HPDE6-E6E7 (cell line): ENCODE measurements around the gene FFAR3.

Source experiments
- DNase-seq: peaks from one replicate; pipeline ENCODE4 v3.0.0; 2011; ENCODE audit warnings: missing footprints; ENCODE audit errors: extremely low spot score

The FFAR3 gene, protein sequence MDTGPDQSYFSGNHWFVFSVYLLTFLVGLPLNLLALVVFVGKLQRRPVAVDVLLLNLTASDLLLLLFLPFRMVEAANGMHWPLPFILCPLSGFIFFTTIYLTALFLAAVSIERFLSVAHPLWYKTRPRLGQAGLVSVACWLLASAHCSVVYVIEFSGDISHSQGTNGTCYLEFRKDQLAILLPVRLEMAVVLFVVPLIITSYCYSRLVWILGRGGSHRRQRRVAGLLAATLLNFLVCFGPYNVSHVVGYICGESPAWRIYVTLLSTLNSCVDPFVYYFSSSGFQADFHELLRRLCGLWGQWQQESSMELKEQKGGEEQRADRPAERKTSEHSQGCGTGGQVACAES

DNA sequence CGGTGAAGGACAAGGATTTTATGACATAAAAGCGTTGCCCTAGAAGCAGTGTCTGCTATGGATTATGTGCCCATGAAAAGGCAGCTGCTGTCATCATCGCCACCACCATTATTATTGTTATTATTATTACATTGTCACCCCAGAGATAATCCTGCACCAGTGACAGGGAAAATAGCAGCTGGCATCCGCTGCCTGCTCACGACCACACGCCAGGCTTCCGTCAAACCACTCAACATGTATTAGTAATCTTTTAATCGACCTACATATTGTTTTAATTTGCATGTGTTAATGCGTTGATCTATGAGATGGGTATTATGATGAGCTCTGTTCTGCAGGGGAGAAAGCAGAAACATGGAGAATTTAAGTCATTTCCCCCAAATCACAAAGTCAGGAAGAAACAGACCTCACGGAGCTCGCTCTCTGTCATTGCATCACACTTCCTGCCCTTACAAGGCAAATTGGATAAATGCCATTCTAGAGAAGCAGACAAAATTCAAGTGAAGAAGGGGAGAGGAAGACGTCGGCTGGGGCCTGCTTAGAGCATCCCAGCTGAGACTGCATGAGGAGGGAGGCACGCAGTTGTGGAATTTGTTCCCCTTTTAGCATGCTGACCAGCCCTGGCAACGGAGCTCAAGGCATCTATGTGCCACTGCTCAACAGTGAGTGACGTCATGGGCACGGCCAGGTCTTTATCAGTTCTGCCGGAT lies at the start of gene FFAR3:
TSS of gene FFAR3 (plus strand) at position 594 of the 707 bp plus-strand sequence. CDS start 431 bp downstream, outside the sequence.
- no peak for DNase-seq

DNA sequence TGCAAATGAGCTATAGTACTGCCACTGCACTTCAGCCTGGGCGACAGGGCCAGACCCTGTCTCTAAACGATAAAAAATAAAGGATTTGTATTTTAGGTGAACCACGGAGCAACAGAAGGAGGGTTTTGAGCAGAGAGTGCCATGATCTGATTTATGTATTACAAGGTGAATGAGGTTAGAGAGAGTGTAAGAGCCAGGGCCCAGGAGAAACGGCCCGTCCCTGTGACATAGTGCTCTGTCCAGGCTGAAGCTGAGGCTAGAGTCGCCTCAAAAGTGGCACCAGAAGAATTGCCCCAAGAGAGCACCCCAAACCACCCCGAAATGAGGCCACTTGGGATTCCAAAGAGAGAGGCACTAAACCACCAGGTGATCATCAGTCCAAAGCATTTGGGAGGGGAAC lies 49.4 kb upstream of the FFAR3 start:
- DNase-seq, result no peak

DNA sequence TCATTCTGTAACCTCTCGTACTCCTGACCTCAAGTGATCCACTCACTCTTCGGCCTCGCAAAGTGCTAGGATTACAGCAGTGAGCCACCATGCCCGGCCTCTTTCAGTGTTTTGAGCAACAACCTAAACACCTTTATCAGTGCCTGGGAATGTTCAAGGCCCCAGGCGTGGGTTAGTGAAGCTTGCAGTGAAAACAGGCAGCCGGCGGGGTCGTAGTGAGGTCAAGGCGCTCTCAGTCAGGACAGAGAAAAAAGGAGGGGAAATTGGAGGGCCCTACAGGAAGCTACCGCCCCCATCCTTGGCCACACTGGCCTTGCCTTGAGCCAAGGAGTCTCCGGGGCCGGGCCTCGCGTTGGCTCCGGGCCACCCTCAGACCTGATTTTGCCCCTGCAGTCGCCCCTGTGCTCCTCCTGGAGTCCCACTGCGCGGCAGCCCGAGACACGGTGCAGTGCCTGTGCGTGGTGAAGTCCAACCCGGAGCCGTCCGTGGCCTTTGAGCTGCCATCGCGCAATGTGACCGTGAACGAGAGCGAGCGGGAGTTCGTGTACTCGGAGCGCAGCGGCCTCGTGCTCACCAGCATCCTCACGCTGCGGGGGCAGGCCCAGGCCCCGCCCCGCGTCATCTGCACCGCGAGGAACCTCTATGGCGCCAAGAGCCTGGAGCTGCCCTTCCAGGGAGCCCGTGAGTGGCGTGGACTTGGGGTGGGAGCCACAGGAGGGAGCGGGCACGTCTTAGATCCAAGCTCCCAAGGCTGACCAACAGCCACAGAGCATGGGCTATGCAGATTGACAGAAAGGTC lies 48.6 kb upstream of the FFAR3 start:
- no peak for DNase-seq

DNA sequence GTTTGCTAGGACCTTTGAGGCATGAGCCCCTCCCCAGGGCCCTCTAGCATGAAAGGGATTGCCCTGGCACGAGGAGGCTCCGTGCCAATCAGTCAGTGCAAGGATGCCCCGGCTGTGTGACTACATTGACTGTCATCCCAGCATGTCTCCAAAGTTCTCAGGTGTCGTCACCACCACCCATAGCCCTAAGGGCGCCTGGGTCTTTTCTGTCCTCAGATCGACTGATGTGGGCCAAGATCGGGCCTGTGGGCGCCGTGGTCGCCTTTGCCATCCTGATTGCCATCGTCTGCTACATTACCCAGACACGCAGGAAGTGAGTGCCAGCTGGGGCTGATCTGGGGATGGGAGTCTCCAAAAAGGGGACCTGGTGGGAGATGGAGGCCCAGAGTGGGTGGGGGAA lies 47.9 kb upstream of the FFAR3 start:
- no peak for DNase-seq

DNA sequence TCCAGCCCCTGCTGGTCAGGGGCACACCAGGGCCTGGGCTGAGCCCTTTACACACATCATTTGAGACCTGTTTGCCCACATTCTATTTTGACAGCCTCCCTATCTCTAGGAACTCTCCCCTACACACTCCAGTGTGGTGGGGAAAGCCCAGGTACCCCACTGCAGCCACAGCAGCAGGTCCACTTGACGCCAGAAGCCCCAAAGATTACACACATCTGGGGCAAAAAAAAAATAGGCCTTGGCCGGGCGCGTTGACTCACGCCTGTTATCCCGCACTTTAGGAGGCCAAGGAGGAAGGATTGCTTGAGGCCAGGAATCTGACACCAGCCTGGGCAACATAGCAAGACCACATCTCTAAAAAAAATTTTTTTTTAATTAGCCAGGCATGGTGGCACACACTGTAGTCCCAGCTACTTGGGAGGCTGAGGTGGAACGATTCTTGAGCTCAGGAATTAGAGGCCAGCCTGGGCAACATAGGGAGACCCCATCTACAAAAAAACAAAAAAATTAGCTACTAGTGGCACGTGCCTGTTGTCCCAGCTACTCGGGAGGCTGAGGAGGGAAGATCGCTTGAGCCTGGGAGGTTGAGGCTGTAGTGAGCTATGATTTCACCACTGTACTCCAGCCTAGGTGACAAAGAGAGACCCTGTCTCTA lies 47.3 kb upstream of the FFAR3 start:
- DNase-seq, result no peak

DNA sequence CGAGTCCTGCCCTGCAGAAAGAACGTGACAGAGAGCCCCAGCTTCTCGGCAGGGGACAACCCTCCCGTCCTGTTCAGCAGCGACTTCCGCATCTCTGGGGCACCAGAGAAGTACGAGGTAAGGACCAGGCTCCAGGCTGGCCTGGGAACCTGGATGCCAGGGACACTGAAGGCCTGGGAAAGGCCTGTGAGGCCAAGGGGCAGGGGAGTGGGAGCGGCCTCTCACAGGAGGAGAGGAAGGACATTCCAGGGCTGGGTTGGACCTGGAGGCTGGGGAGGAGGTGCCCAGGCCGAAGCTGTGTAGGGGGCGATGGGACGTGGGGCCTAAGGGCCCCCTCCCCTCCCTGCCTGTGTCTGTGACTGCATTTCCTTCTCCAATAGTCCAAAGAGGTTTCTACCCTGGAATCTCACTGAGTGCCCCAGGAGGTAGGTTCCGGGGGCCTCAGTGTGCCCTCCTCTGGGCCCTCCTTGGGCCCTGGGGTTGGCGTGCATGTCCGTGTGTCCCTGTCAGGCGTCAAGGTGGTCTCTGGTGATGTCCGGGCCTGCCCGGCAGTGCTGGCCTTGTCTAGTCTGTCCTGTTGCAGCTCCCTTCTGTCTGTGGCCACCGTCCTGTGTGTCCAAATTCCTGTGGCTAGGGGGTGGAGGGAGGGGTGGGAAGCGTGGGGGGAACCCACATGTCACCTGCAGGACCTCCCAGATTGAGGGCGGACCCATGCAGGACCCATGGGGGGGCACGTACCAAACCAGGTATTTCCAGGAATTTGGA lies 46.2 kb upstream of the FFAR3 start:
- DNase-seq, result no peak

DNA sequence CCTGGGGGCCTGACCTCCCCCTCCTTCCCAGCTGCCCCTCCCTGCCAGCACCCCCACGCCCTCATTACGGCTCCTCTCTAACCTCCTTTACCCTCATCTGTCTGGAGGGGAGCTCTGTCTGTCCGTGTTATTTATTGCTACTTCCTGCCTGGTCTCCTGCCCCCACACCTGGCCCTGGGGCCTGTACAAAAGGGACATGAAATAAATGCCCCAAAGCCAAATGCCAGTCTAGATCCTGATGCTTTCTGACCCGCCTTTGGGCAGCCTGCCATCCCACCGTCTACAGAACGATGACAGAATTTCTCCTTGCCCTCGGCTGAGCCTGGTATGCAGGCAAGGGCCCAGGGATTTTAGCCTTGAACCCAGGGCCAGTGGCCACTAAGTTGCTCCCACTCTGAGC lies 44.7 kb upstream of the FFAR3 start:
- no peak for DNase-seq

DNA sequence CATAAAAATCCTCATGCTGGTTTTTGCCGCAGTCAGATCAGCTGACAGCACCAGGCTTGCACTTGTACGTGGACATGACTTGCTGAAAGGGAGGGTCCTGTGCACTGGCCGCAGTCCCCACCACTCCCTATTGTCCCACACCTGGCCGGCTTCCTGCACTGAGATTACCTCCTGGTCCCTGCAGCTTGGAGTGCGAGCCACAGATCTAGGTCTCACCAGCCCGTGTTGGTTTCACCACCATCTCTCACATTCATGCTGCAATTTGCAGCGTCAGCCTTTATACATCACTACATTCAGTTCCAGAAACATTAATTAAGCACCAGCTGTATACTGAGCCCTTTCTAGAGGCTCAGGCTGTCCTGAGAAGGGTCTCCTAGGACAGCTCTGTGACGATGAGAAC lies 44.2 kb upstream of the FFAR3 start:
- no peak for DNase-seq

DNA sequence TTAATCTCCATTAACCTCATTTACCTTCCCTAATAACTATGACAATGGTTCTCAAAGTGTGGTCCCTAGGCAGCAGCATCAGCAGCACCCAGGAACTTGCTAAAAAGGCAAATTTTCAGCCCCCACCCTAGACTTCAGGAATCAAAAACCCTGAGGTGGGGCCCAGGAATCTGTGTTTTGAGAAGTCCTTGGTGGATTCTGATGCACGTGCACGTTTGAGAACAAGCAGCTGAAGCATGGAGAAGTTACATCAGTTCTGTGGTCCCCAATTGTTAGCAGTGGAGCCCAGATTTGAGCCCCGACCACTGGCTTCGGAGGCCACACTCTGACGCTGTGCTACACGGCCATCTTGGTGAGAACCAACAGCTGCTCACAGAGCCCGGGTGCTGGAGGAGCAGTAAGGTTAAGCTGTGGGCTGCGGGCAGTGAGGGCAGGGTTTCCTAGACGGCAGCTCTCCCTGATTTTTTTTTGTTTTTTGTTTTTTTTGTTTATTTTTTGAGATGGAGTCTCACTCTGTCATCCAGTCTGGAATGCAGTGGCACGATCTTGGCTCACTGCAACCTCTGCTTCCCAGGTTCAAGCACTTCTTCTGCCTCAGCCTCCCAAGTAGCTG lies 43.3 kb upstream of the FFAR3 start:
- DNase-seq, result no peak

DNA sequence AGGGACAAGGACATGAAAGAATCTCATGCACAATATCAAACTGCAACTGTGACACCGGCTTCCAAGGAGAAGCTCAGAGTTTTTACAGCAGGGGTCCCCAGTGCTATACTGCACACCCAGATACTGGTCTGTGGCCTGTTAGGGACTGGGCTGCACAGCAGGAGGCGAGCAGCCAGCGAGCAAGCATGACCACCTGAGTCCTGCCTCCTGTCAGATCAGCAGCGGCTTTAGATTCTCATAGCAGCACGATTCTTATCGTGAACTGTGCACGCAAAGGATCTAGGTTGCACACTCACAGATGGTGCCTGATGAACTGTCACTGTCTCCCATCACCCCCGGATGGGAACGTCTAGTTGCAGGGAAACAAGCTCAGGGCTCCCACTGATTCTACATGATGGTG lies 42.4 kb upstream of the FFAR3 start:
- no peak for DNase-seq

DNA sequence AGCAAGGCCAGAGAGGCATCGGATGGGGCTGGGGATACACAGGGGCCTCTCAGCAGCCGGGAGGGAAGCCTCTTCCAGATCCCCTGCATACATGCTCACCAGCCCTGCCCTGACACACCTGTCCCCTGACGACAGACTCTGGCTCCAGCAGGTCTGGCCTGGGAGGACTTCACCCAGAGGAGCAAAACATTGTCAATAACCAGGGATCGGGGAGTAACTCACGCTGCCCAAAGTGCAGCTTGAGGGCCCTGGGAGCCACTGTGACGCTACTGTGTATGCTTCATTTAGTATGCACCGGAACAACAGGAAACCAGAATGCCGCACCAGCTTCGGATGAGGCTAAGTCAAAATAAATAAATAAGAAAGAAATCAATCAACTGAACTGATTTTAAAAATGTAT lies 41.7 kb upstream of the FFAR3 start:
- no peak for DNase-seq

DNA sequence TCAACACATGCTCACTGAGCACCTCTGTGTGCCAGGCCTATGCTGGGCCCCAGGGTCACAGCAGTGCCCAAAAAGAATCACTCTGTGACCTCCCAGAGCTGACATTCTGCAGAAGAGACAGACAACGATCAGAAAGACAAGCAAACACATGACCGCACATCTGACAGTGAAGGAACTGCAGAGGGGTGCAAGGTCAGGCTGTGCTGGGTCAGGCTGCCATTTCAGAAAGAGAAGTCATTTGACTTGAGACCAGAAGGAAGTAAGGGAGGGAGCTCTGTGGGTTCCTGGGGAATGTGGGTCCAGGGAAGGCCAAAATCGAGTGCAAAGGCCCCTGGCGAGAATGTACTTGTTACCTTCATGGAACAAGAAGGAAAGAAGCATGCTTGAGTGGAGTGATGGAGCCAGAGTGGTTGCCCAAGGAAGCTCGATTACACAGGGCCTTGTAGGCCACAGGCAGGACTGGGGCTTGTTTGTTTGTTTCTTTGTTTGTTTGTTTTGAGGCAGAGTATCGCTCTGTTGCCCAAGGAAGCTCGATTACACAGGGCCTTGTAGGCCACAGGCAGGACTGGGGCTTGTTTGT lies 40.7 kb upstream of the FFAR3 start:
- DNase-seq, result no peak

DNA sequence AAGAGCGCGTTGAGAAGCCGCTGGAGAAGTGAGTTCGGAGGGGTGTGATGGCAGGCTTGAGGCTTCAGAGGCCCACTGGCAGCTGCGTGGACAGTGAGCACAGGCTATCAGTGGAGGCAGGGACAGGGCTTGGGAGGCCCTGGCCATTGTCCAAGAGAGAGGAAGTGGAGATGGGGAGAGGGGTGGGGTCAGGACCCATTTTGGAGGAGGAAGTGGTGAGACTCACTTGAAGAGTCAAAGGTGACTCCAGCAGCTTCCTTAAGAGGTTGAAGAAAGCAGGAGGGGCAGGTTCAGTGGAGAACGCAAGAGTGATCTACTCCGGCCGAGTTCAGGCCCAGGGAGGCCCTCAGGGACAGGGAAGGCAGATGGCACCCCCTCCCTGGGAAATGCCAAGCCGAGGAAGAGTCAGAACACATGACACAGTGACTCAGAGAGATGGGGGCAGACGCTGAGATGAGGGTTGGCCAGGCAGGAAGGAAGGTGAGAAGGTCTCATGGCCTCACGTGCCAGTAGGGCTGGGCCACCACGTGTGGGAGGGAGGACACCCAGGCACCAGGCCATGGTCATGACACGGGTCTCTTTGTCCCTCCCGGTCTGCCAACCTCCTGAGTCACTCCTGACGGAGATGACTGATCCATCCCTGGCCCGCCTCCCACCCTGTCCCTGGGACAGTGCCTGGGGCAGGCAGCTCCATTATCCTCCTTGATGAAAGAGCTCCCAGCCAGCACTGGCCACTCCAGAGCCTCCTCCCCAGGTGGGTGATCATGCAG lies 39.4 kb upstream of the FFAR3 start:
- DNase-seq, result peak; percentile 88

DNA sequence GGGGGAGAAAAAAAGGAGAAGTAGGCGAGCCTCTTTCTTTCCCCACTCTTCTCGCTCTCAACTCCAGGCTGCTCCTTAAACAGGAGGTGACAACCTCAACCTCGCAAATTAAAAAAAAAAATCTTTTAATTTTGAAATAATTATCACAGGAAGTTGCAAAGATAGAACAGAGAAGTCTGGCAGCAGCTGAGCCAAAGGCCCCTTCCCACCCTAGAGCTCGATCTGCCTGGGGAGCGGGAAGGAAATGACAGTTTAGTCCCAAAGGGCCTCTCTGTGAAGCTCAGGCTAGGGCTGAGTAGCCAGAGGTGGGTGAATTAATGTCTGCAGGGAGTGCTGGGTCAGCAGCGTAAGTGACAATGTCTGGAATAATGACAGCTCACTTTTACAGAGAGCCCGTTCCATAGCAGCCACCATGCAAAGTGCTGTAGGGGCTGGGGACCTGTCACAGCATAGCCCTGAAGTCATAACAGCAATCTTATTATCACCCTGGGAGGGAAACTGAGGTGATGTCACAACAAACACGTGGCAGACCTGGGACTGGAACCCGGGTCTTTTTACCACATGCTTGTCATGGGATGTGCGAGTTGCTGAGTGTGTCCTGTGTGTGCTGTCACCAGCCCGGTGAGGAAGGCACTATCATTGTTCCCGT lies 38.1 kb upstream of the FFAR3 start:
- DNase-seq, result no peak

DNA sequence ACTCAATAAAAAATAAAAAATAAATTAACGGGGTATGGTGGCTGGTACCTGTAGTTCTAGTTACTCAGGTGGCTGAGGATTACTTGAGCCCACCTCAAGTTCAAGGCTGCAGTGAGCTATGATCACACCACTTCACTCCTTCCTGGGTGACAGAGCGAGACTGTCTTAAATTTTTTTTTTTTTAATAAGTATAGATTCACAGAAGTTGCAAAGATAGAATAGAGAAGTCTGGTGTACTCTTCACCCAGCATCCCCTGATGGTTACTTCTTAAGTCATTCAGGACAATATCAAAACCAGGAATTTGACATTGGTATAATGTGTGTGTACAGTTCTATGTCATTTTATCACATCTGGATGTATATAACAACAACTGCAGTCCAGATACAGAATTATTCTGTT lies 37.0 kb upstream of the FFAR3 start:
- DNase-seq, result no peak

DNA sequence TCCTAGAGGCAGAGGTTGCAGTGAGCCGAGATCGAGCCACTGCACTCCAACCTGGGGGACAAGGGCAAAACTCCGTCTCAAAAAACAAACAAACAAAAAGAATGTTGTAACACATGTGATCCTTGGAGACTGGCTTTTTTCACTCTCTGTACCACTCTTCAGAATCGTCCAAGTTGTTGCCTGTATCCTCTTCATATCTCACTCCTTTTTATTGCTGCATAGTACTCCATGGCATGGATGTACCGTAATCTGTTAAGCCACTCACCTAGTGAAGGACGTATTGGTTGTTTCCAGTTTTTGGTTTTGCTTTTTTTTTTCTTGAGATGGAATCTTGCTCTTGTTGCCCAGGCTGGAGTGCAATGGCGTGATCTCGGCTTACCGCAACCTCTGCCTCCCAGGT lies 36.2 kb upstream of the FFAR3 start:
- DNase-seq, result no peak

DNA sequence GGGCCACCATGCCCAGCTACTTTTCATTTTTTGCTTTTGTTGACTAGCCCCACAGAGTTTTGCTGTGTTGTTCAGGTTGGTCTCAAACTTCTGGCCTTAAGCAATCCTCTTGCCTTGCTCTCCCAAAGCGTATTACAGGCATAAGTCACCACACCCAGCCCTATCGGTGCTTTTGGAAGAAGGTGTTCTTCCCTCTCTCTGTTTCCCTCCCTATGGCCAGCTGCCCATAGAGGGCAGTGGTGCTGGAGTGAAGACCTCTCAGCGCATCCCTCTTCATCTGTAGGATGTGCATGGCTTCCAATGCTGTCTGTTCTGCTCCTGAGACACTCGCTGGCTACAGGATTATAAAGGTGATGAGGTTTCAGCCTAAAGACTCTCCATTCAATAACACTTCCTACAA lies 30.6 kb upstream of the FFAR3 start:
- no peak for DNase-seq

DNA sequence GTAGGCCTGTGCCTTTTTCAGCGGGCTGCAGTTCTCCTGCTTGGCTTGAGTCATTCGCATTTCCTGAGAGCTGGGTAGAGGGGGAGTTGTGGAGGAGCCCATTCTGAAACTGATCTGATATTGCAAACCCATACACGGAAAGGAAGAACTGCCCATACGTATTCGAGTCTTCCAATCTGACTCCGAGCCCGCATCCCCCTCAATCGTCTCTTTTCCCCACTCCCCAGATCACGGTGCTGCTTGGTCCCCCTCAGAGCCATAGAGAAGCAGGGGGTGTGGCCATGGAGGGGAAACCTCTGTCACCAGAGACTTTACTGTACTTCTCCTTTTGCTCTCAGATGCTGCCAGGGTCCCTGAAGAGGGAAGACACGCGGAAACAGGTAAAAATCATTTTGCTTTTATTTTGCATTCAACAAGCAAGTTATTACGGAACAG lies 29.4 kb upstream of the FFAR3 start, which contains the start of gene CD22:
TSS of gene CD22 (plus strand) at position 337 of the 435 bp plus-strand sequence. CDS start 2,854 bp downstream, outside the sequence.
- DNase-seq, result no peak

DNA sequence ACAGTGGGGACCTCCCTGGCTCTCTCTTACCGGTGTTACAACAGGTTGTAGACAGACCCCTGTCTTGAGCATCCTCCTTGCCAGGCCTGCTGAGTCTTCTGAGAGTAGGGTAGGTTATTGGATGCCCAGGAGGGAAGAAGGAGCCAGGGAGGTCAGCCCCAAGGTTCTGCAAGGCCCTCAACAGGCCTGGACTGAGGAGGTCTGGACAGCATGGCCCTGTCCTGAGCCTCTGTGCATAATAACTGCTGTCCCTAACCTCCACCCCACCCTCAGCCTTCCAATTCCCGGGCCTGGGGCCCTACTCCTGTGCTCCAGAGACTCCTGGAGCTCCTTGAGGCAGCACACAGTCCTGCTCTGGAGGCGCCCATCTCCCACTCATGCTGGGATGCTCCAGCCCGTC lies 28.9 kb upstream of the FFAR3 start:
- DNase-seq, result no peak
